Smooth muscle cell (in vitro differentiated cells): Measurements from ENCODE around the gene VEGFA. TPM values are rescaled to one million over a fixed set of nuclear protein-coding genes. Genes with fewer than 3 reads are reported as not detected.

Source experiments
- DNase-seq: peaks from one replicate; lab custom pipeline; 2025; ENCODE audit not compliant: unreplicated experiment; lab: John Stamatoyannopoulos, UW
- H2AFZ ChIP-seq: fragments of 200-600 bp; sonication (generic); 2 replicates; pipeline ENCODE4 v1.6.0; 2016; ENCODE audit warnings: antibody characterized with exemption, low read depth, mild to moderate bottlenecking
- H3F3A ChIP-seq: fragments of 200-600 bp; sonication (generic); 2 replicates; pipeline ENCODE4 v1.6.0; 2017; ENCODE audit warnings: antibody characterized with exemption, low read depth
- H3K27ac ChIP-seq: fragments of 200-600 bp; sonication (generic); 2 replicates; pipeline ENCODE4 v1.5.1; 2016; ENCODE audit warnings: low read depth, mild to moderate bottlenecking
- H3K27me3 ChIP-seq: fragments of 200-600 bp; sonication (generic); 2 replicates; pipeline ENCODE4 v1.6.1; 2016; ENCODE audit warnings: low read depth, mild to moderate bottlenecking
- H3K36me3 ChIP-seq: fragments of 200-600 bp; sonication (generic); 2 replicates; pipeline ENCODE4 v1.5.1; 2016; ENCODE audit warnings: low read depth
- H3K4me1 ChIP-seq: fragments of 200-600 bp; sonication (generic); 2 replicates; pipeline ENCODE4 v1.5.1; 2016; ENCODE audit warnings: low read depth
- H3K4me2 ChIP-seq: fragments of 200-600 bp; sonication (generic); 2 replicates; pipeline ENCODE4 v1.6.0; 2016; ENCODE audit warnings: mild to moderate bottlenecking
- H3K4me3 ChIP-seq: fragments of 200-600 bp; sonication (generic); 2 replicates; pipeline ENCODE4 v1.5.1; 2016; ENCODE audit warnings: mild to moderate bottlenecking
- H3K79me2 ChIP-seq: fragments of 200-600 bp; sonication (generic); 2 replicates; pipeline ENCODE4 v1.6.0; 2016; ENCODE audit warnings: low read depth, mild to moderate bottlenecking
- H3K9ac ChIP-seq: fragments of 200-600 bp; sonication (generic); 2 replicates; pipeline ENCODE4 v1.6.0; 2016; ENCODE audit warnings: low read depth
- H3K9me3 ChIP-seq: fragments of 200-600 bp; sonication (generic); replicated peaks from 2 replicates; pipeline ENCODE4 v1.5.1; 2016; ENCODE audit warnings: low read depth
- H4K20me1 ChIP-seq: fragments of 200-600 bp; sonication (generic); 2 replicates; pipeline ENCODE4 v1.6.0; 2016; ENCODE audit warnings: low read depth
- CTCF ChIP-seq: fragments of 200-600 bp; sonication (generic); IDR thresholded peaks from 2 replicates; pipeline ENCODE4 v1.5.1; 2017; ENCODE audit warnings: borderline replicate concordance, mild to moderate bottlenecking, antibody characterized with exemption; ENCODE audit not compliant: insufficient read depth, poor library complexity, severe bottlenecking
- WGBS: methylation state at CpG from one replicate; pipeline ENCODE4 v1.1.7; 2016; ENCODE audit warnings: low lambda C conversion rate; 5-methylcytosine and 5-hydroxymethylcytosine counted together
- polyA plus RNA-seq: library from polyadenylated mRNA; unstranded; fragments of >200 nt; fragmentation: Nextera tagmentation; extraction: Ambion mirVana; gene quantifications from 2 replicates; pipeline ENCODE4 v1.2.1, GENCODE V29; 2016
- total RNA-seq: library from RNA; depleted of rRNA; stranded (reverse); fragments of >200 nt; gene quantifications from 2 replicates; pipeline ENCODE4 v1.2.3, GENCODE V29; 2014

Gene VEGFA
- total and polyA plus RNA-seq, 2 experiments from 2014 or later = 116 to 136 TPM

GRCh38 chr6:43767553-43768505 lies 2.2 kb upstream of the VEGFA start:
- Histone ChIP-seq H3K9me3 (no peaks in the 10 kb centered on the region), H4K20me1 (peaks cover 28% of the 10 kb centered on the region), H3K27me3 (no peaks in the 10 kb centered on the region), H3K9ac (no peak overlapping the region), H2AFZ (no peak overlapping the region), H3K4me3 (no peak overlapping the region), H3F3A (peaks cover 4% of the 10 kb centered on the region), H3K4me1 (peaks cover 17% of the 10 kb centered on the region), H3K4me2 (peak overlapping the region; percentile 96), H3K36me3 (no peaks in the 10 kb centered on the region), H3K27ac (peak overlapping the region; percentile 85), H3K79me2 (peaks cover 28% of the 10 kb centered on the region)
- no peak for TF ChIP-seq CTCF
- WGBS = 82% methylated on average over 8 of the region's 8 CpGs
- no peak for DNase-seq

- no peak overlapping the region for H3K4me3 ChIP-seq
- H3K36me3 ChIP-seq = no peaks in the 10 kb centered on the region
- peaks cover 34% of the 10 kb centered on the region for H4K20me1 ChIP-seq
- H3F3A ChIP-seq = peaks cover 4% of the 10 kb centered on the region
- no peak overlapping the region for H2AFZ ChIP-seq
- 88% methylated on average over 1 of the region's 1 CpG for WGBS
- no peak for DNase-seq
- TF ChIP-seq CTCF = no peak
- peaks cover 34% of the 10 kb centered on the region for H3K79me2 ChIP-seq
- peak overlapping the region; percentile 96 for H3K4me2 ChIP-seq
- H3K27me3 ChIP-seq = no peaks in the 10 kb centered on the region
- no peak overlapping the region for H3K9ac ChIP-seq
- peaks cover 10% of the 10 kb centered on the region for H3K4me1 ChIP-seq
- H3K27ac ChIP-seq = peak overlapping the region; percentile 85
- H3K9me3 ChIP-seq = no peaks in the 10 kb centered on the region
These were observed 1.5 kb upstream of the VEGFA start for GRCh38 chr6:43768506-43768860.

- Histone ChIP-seq H3K4me3 (peak overlapping the region; percentile 89), H3K27me3 (no peaks in the 10 kb centered on the region), H3F3A (peaks cover 7% of the 10 kb centered on the region), H3K36me3 (no peaks in the 10 kb centered on the region), H4K20me1 (peaks cover 40% of the 10 kb centered on the region), H3K9ac (no peak overlapping the region), H3K4me2 (peak overlapping the region; percentile 96), H3K27ac (peak overlapping the region; percentile 85), H3K4me1 (peaks cover 10% of the 10 kb centered on the region), H2AFZ (no peak overlapping the region), H3K79me2 (peaks cover 40% of the 10 kb centered on the region), H3K9me3 (no peaks in the 10 kb centered on the region)
- TF ChIP-seq CTCF = no peak
- 35% methylated on average over 7 of the region's 8 CpGs for WGBS
- peak; percentile 67 for DNase-seq
These were observed 957 bp upstream of the VEGFA start for GRCh38 chr6:43768983-43769525.
